Keratinocyte (primary cell): ENCODE data around the gene ADAMTS9. TPM values are rescaled to one million over a fixed set of nuclear protein-coding genes. Genes with fewer than 3 reads are reported as not detected.

Experiments
- DNase-seq: peaks from one replicate; pipeline ENCODE4 v3.0.0-alpha.2; 2011; ENCODE audit warnings: low read depth, missing footprints, low spot score
- FAIRE-seq: peaks from 2 replicates; lab custom pipeline; 2011; peaks lifted over from hg19 to GRCh38; lab: Jason Lieb, UNC
- H2AFZ ChIP-seq: 2 replicates; pipeline ENCODE4 v1.6.0; 2012; ENCODE audit warnings: low read length, control low read depth, inconsistent platforms; ENCODE audit not compliant: control insufficient read depth
- H3K27ac ChIP-seq: 2 replicates; pipeline ENCODE4 v1.5.1; 2011; ENCODE audit warnings: low read length; ENCODE audit not compliant: control insufficient read depth, insufficient read depth
- H3K27me3 ChIP-seq: 3 replicates; pipeline ENCODE4 v1.6.0; 2011; ENCODE audit warnings: low read length; ENCODE audit not compliant: control insufficient read depth, insufficient read depth; ENCODE audit errors: extremely low read depth
- H3K36me3 ChIP-seq, 2 experiments: 2 replicates in 1 of 2; 3 replicates in 1 of 2; pipeline ENCODE4 v1.5.1; 2011; ENCODE audit warnings: low read length in 2 of 2, mild to moderate bottlenecking in 1 of 2; ENCODE audit not compliant: control insufficient read depth in 2 of 2, insufficient read depth in 2 of 2; ENCODE audit errors: extremely low read depth in 1 of 2
- H3K4me1 ChIP-seq: 3 replicates; pipeline ENCODE4 v1.5.1; 2011; ENCODE audit warnings: low read length; ENCODE audit not compliant: control insufficient read depth, insufficient read depth; ENCODE audit errors: extremely low read depth
- H3K4me2 ChIP-seq: 3 replicates; pipeline ENCODE4 v1.6.0; 2011; ENCODE audit warnings: low read depth, low read length; ENCODE audit not compliant: control insufficient read depth, insufficient read depth; ENCODE audit errors: extremely low read depth
- H3K4me3 ChIP-seq, 3 experiments: fragments of 200-600 bp in 1 of 3; sonication (generic) in 1 of 3; 2 replicates in 2 of 3; 3 replicates in 1 of 3; pipeline ENCODE4 v1.5.1; 2011 to 2016; ENCODE audit warnings: low read length in 3 of 3, mild to moderate bottlenecking in 3 of 3, control low read depth in 2 of 3, inconsistent platforms in 1 of 3, low read depth in 1 of 3, mixed read lengths in 1 of 3, mixed run types in 1 of 3, moderate library complexity in 1 of 3; ENCODE audit not compliant: control insufficient read depth in 2 of 3, insufficient read depth in 2 of 3; ENCODE audit errors: extremely low read depth in 1 of 3
- H3K79me2 ChIP-seq: 2 replicates; pipeline ENCODE4 v1.6.0; 2012; ENCODE audit warnings: low read length; ENCODE audit not compliant: control insufficient read depth, insufficient read depth
- H3K9ac ChIP-seq: 3 replicates; pipeline ENCODE4 v1.6.0; 2011; ENCODE audit warnings: low read length; ENCODE audit not compliant: control insufficient read depth, insufficient read depth; ENCODE audit errors: extremely low read depth
- H3K9me1 ChIP-seq: 3 replicates; pipeline ENCODE4 v1.6.0; 2011; ENCODE audit warnings: low read length; ENCODE audit not compliant: control insufficient read depth, insufficient read depth; ENCODE audit errors: extremely low read depth
- H3K9me3 ChIP-seq: 2 replicates; pipeline ENCODE4 v1.5.1; 2012; ENCODE audit warnings: low read depth, low read length; ENCODE audit not compliant: control insufficient read depth
- H4K20me1 ChIP-seq: 3 replicates; pipeline ENCODE4 v1.6.0; 2011; ENCODE audit warnings: low read length; ENCODE audit not compliant: control insufficient read depth, insufficient read depth; ENCODE audit errors: extremely low read depth
- EZH2 ChIP-seq: IDR thresholded peaks from one replicate; pipeline ENCODE4 v1.6.1; 2012; ENCODE audit warnings: inconsistent platforms, mild to moderate bottlenecking, low read length, moderate library complexity
- dilution Hi-C: fragments of 300-500 bp; cut with MboI; formaldehyde crosslinking; loops from one replicate; pipeline ENCODE4 v1.7.0; 2020; ENCODE audit warnings: low sequenced_read_pairs; ENCODE audit not compliant: extremely low pct_ligation_motif_present
- polyA plus RNA-seq, 5 experiments: library from polyadenylated mRNA; depleted of rRNA in 3 of 5; stranded (reverse) in 3 of 5; stranded (forward) in 1 of 5; unstranded in 1 of 5; fragments of >200 nt; gene quantifications; 1 replicate in 1 of 5; 2 replicates in 3 of 5; 3 replicates in 1 of 5; pipeline versions ENCODE4 v1.2.1 to v1.2.3, GENCODE V29; 2011 to 2012; ENCODE audit warnings: missing spikeins in 2 of 5, low read depth in 1 of 5, low replicate concordance in 1 of 5
- small RNA-seq, 3 experiments: library from RNA; depleted of rRNA; stranded (forward); fragments of <200 nt; gene quantifications; one replicate each; pipeline ENCODE3, GENCODE V24; 2012; ENCODE audit warnings: low read depth in 3 of 3, low replicate concordance in 1 of 3; ENCODE audit not compliant: insufficient read length in 3 of 3
- TF ChIP-seq, protein P1 (sequence below), 3 experiments: IDR thresholded peaks in 1 of 3; conservative IDR thresholded peaks in 1 of 3; optimal IDR thresholded peaks in 1 of 3; 2 replicates in 2 of 3; 3 replicates in 1 of 3; pipeline versions ENCODE3 to v1.5.1; 2011; ENCODE audit warnings: low read length in 3 of 3, mild to moderate bottlenecking in 3 of 3, moderate library complexity in 2 of 3, control low read depth in 1 of 3, inconsistent platforms in 1 of 3; ENCODE audit not compliant: insufficient read depth in 2 of 3; ENCODE audit errors: extremely low read depth in 1 of 3

Gene ADAMTS9
- polyA plus RNA-seq, 1 donor (not counting 4 experiments of a cell fraction or from before 2014, with no cell fraction given) = 0.43 TPM

DNA sequence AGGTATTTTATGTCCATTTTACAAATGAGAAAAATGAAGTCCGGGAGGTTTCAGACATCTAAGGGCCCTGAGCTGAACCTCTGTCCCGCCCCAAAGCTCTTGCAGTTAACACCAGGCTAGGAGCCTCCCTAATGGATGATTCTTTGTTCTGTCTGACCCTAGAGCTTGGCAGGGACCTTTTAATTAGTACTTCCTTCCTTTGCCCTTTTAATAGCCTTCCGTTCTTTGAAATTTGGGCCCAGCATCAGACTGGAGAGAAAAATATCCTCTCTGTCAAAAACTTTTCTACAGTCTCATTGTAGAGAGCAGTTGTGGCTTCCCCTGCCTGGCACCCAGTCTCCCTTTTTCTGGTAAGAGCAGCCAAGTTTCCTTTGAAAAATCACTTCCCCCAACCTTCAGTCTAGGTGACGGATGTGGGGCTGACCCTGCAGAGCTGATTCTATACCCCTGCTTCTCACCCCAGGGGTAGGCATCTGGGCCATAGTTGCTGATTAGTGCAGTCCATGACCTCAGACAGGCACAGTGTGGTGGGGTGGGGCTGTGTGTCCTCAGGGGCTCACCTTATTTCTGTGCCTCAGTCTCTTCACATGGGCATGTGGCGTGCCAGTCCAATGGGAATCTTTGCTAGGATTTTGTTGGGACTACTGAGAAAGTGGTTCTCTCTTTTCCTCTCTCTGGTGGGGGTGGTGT, 220.4 kb downstream of the ADAMTS9 start:
- H3K27ac ChIP-seq = no peak overlapping the region
- H3K36me3 ChIP-seq = no peaks in the 10 kb centered on the region
- H3K4me2 ChIP-seq = no peak overlapping the region
- no peak overlapping the region for H3K9ac ChIP-seq
- no peak overlapping the region for H3K4me3 ChIP-seq
- no peaks in the 10 kb centered on the region for H3K27me3 ChIP-seq
- no peak for FAIRE-seq
- dilution Hi-C loops = no loop called here
- H3K9me1 ChIP-seq = no peaks in the 10 kb centered on the region
- no peak for DNase-seq
- H3K4me1 ChIP-seq = no peaks in the 10 kb centered on the region
- no peak for TF ChIP-seq EZH2
- TF ChIP-seq, protein P1, sequence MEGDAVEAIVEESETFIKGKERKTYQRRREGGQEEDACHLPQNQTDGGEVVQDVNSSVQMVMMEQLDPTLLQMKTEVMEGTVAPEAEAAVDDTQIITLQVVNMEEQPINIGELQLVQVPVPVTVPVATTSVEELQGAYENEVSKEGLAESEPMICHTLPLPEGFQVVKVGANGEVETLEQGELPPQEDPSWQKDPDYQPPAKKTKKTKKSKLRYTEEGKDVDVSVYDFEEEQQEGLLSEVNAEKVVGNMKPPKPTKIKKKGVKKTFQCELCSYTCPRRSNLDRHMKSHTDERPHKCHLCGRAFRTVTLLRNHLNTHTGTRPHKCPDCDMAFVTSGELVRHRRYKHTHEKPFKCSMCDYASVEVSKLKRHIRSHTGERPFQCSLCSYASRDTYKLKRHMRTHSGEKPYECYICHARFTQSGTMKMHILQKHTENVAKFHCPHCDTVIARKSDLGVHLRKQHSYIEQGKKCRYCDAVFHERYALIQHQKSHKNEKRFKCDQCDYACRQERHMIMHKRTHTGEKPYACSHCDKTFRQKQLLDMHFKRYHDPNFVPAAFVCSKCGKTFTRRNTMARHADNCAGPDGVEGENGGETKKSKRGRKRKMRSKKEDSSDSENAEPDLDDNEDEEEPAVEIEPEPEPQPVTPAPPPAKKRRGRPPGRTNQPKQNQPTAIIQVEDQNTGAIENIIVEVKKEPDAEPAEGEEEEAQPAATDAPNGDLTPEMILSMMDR (optimal IDR thresholded peaks at IDR 0.05 in 1 of 3, IDR thresholded peaks at IDR 0.05 in 1 of 3, conservative IDR thresholded peaks at IDR 0.05 in 1 of 3; ENCODE audit: extremely low read depth in 1 of 3, insufficient read depth in 2 of 3, low read length in 3 of 3) = no peak
- H4K20me1 ChIP-seq = no peaks in the 10 kb centered on the region
- H3K9me3 ChIP-seq = no peaks in the 10 kb centered on the region
- H2AFZ ChIP-seq = no peak overlapping the region
- no peaks in the 10 kb centered on the region for H3K79me2 ChIP-seq

Small RNA genes within 50 kb of the gene (small RNA-seq; reads per million reads assigned to genes)
- 0 reads per million in 3 experiments for gene RNU6-739P
